ENCODE results near the gene PSMD7.
"Not testable (repeated sequence)": the region's sequence is repeated elsewhere in the genome, so short reads cannot be mapped to it uniquely, and the experiment has no call there.

PSMD7 gene

DNA sequence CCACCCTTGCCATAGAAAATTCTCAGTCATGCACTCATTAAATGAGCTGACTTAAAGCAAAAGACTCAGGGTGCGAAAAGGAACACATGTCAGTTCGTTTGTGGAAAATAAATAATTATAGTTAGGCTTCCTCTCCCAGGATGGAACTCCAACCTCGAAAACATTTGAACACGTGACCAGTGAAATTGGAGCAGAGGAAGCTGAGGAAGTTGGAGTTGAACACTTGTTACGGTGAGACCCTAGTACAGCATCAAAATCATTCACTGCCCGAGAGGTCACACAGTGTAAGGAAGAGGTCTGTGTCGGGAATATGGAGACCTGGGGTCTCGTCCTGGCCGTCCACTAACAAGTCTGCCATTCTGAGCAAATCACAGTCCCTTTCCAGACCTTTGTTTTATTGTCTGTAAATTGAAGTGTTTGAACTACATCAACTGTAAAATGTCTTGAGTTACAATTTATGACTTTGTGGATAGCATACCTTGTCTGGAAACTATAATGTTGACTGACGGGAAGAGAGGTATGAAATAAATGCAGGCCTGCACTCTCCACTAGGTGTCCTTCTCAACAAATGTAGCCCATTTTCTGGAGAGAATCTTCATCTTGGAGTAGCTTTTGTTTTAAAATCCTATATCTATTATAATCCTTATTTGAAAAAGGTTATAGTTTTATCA, 7.7 kb downstream of the PSMD7 start:
- no peak for TF ChIP-seq JUND (IDR thresholded peaks at IDR 0.05; ENCODE audit: low read depth)
- peak in 1 of 2 experiments; percentile 43 for DNase-seq (ENCODE audit: low read depth in 1 of 2, low spot score in 1 of 2)
- in situ Hi-C loops (cut with HindIII; ENCODE audit: low pct_unique_long_range_greater_than_20kb, low sequenced_read_pairs) = no loop called here

- in situ Hi-C loops (cut with HindIII; ENCODE audit: low pct_unique_long_range_greater_than_20kb, low sequenced_read_pairs) = no loop called here
- DNase-seq (ENCODE audit: low read depth in 1 of 2, low spot score in 1 of 2) = no peak
- TF ChIP-seq JUND (IDR thresholded peaks at IDR 0.05; ENCODE audit: low read depth) = no peak
Observed at GRCh38 chr16:74304835-74305176, 8.2 kb downstream of the PSMD7 start.

GRCh38 chr16:74305281-74305680, 8.7 kb downstream of the PSMD7 start:
- in situ Hi-C loops (cut with HindIII; ENCODE audit: low pct_unique_long_range_greater_than_20kb, low sequenced_read_pairs) = no loop called here
- DNase-seq (ENCODE audit: low read depth in 1 of 2, low spot score in 1 of 2) = no peak
- TF ChIP-seq JUND (IDR thresholded peaks at IDR 0.05; ENCODE audit: low read depth) = no peak

DNA sequence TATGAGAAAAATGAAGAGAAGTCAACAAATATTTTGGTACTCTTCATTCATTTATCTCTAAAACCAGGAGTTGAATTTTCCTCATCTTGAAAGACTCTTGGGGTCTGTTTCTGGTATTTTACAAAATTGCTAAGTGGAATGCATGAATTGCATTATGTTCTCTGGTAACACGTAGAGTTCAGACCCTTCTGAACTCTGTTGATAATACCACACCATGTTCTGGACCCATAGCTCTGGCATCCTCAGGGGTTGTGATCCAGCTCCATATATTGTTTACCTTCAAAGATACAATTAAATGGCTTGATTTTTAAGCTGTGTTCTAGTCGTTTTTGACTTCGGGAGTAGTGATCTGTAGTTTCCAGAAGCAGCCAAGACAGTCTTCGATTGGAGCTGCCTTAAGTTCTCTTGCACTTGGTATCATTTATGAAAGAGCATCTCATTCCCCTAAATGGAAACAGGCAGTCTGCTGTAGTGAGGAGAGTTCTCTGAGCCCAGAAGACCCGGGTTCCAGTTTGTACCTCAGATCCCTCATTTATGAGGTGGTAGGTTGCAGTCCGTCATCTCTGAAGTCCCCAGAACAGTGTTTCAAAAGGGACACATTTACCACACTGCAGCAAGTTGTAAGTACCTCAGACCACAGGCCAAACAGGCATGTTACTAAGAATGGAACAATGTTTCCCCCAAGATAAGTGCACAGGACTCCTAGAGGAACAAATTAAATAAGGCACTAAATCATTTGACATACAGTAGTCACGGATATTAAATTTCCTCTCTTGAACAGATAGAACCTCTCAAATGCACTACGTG, 9.6 kb downstream of the PSMD7 start:
- no peak for DNase-seq (ENCODE audit: low read depth in 1 of 2, low spot score in 1 of 2)
- in situ Hi-C loops (cut with HindIII; ENCODE audit: low pct_unique_long_range_greater_than_20kb, low sequenced_read_pairs) = no loop called here
- no peak for TF ChIP-seq JUND (IDR thresholded peaks at IDR 0.05; ENCODE audit: low read depth)

DNA sequence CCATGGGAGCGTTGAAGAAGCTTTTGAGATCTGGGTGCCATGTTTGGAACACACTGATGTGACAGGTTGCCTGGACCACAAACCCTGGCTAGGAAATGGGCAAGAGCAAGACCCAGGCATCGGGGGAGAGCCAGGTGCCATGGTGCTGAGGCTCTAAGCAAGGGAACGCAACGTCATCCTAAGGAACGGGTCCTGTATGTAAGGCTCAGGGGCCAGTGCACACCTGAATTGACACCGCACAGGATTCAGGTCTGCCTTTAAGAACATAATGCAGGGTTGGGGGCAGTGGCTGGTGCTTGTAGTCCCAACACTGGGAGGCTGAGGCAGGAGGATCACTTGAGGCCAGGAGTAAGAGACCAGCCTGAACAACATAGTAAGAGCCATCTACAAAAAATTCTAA, 10.8 kb downstream of the PSMD7 start:
- TF ChIP-seq JUND (IDR thresholded peaks at IDR 0.05; ENCODE audit: low read depth) = no peak
- DNase-seq (ENCODE audit: low read depth in 1 of 2, low spot score in 1 of 2) = no peak
- in situ Hi-C loops (cut with HindIII; ENCODE audit: low pct_unique_long_range_greater_than_20kb, low sequenced_read_pairs) = no loop called here

GRCh38 chr16:74309789-74310781, 13.5 kb downstream of the PSMD7 start:
- in situ Hi-C loops (cut with HindIII; ENCODE audit: low pct_unique_long_range_greater_than_20kb, low sequenced_read_pairs) = no loop called here
- TF ChIP-seq JUND (IDR thresholded peaks at IDR 0.05; ENCODE audit: low read depth) = no peak
- peak; percentile 47 to 73 for DNase-seq (ENCODE audit: low read depth in 1 of 2, low spot score in 1 of 2)

GRCh38 chr16:74315059-74315458, 18.4 kb downstream of the PSMD7 start:
- no peak for TF ChIP-seq JUND (IDR thresholded peaks at IDR 0.05; ENCODE audit: low read depth)
- in situ Hi-C loops (cut with HindIII; ENCODE audit: low pct_unique_long_range_greater_than_20kb, low sequenced_read_pairs) = no loop called here
- peak in 1 of 2 experiments; percentile 45 for DNase-seq (ENCODE audit: low read depth in 1 of 2, low spot score in 1 of 2)

DNA sequence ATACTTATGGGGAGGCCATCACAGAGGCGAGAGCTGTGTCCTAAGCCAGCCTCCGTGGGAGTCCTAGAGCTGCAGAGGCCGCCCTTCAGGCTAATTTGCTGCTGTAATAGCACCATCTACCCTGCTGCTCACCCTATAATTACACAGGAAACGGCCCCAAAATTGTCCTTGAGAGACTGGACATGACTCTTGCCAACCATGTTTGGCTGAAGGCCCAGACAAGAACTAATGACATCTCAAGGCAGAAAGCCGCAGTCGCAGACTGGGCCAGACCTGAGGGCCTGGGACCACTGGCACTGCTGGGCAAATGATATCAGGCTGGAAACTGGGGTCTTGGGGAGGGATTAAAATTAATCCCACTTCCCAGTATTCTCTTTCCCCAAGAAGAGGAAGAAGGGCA, 24.1 kb downstream of the PSMD7 start:
- no peak for DNase-seq (ENCODE audit: low read depth in 1 of 2, low spot score in 1 of 2)
- no peak for TF ChIP-seq JUND (IDR thresholded peaks at IDR 0.05; ENCODE audit: low read depth)
- in situ Hi-C loops (cut with HindIII; ENCODE audit: low pct_unique_long_range_greater_than_20kb, low sequenced_read_pairs) = no loop called here

DNA sequence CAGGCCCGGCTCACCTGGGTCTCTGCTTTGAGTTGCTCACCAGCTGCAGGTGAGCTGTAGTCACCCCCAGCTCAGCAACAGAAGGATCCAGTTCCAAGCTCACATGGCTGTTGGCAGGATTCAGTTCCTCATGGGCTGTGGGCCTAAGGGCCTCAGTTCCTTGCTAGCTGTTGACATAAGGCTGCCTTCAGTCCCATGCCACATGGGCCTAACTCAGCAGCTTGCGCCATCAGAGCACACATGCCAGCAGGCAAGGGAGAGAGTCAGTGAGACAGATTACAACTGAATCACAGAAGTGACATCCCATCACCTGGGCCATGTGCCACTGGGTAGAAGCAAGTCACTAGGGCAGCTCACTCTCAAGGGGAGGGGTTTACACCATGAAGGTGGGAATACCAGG, 24.7 kb downstream of the PSMD7 start:
- in situ Hi-C loops (cut with HindIII; ENCODE audit: low pct_unique_long_range_greater_than_20kb, low sequenced_read_pairs) = no loop called here
- TF ChIP-seq JUND (IDR thresholded peaks at IDR 0.05; ENCODE audit: low read depth) = no peak
- no peak for DNase-seq (ENCODE audit: low read depth in 1 of 2, low spot score in 1 of 2)

GRCh38 chr16:74322301-74322710, 25.7 kb downstream of the PSMD7 start:
- in situ Hi-C loops (cut with HindIII; ENCODE audit: low pct_unique_long_range_greater_than_20kb, low sequenced_read_pairs) = no loop called here
- TF ChIP-seq JUND (IDR thresholded peaks at IDR 0.05; ENCODE audit: low read depth) = no peak
- no peak for DNase-seq (ENCODE audit: low read depth in 1 of 2, low spot score in 1 of 2)

DNA sequence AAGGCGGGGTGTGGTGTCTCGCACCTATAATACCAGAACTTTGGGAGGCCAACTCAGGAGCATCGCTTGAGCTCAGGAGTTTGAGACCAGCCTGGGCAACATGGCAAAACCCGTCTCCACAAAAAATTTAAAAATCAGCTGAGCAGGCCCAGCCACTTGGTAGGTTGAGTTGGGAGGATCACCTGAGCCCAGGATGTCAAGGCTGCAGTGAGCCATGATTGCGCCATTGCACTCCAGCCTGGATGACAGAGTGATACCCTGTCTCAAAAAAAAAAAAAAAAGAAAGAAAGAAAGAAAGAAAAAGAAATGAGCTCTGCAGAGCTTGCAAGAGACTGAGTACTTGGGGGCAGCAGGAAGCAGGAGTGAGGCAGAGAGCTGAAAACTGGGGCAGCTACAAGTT, 28.2 kb downstream of the PSMD7 start:
- in situ Hi-C loops (cut with HindIII; ENCODE audit: low pct_unique_long_range_greater_than_20kb, low sequenced_read_pairs); DNase-seq (ENCODE audit: low read depth in 1 of 2, low spot score in 1 of 2): not testable (repeated sequence)

GRCh38 chr16:74325641-74326040, 29.0 kb downstream of the PSMD7 start:
- in situ Hi-C loops (cut with HindIII; ENCODE audit: low pct_unique_long_range_greater_than_20kb, low sequenced_read_pairs) = no loop called here
- DNase-seq (ENCODE audit: low read depth in 1 of 2, low spot score in 1 of 2) = no peak

DNA sequence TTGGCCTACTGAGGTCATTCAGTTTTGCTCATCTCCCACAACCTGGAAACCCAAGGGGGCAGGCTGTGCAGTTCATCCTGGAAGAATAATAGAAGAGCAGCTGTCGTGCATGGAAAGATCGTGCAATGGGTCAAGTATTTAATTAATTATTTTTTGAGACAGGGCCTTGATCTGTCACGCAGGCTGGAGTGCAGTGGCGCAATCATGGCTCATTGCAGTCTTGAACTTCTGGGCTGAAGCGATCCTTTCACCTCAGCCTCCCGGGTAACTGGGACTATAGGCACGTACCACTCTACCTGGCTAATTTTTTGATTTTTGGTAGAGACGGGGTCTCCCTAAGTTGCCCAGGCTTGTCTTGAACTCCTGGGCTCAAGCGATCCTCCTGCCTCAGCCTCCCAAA, 31.7 kb downstream of the PSMD7 start:
- in situ Hi-C loops (cut with HindIII; ENCODE audit: low pct_unique_long_range_greater_than_20kb, low sequenced_read_pairs); DNase-seq (ENCODE audit: low read depth in 1 of 2, low spot score in 1 of 2): not testable (repeated sequence)

More at GRCh38 chr16:74325641-74326040, 29.0 kb downstream of the PSMD7 start:
- TF ChIP-seq JUND (IDR thresholded peaks at IDR 0.05; ENCODE audit: low read depth) = no peak

- in situ Hi-C loops (cut with HindIII; ENCODE audit: low pct_unique_long_range_greater_than_20kb, low sequenced_read_pairs); DNase-seq (ENCODE audit: low read depth in 1 of 2, low spot score in 1 of 2): not testable (repeated sequence)
Observed at GRCh38 chr16:74332469-74332868, 35.9 kb downstream of the PSMD7 start.

DNA sequence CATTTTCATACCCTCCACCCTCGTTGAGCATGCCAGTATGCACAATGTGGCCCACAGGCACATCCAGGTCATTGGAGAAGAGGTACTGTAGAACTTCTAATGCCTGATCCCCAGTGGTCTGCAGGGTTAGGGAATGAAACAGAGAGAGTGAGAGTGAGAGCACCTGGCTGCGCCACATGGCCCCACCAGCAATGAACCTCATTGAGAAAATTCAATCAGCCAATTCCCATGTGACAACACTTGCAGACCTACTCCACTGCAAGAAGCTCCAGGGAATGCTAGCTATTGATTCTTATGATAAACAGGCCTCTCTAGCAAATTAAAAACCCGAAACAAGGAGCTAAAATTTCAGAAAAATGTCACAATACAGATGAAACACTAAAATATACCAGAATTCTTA, 40.9 kb downstream of the PSMD7 start:
- DNase-seq (ENCODE audit: low read depth in 1 of 2, low spot score in 1 of 2); in situ Hi-C loops (cut with HindIII; ENCODE audit: low pct_unique_long_range_greater_than_20kb, low sequenced_read_pairs): not testable (repeated sequence)

- in situ Hi-C loops (cut with HindIII; ENCODE audit: low pct_unique_long_range_greater_than_20kb, low sequenced_read_pairs); DNase-seq (ENCODE audit: low read depth in 1 of 2, low spot score in 1 of 2): not testable (repeated sequence)
Observed at GRCh38 chr16:74339226-74339625, 42.6 kb downstream of the PSMD7 start.

GRCh38 chr16:74353038-74353437, 56.4 kb downstream of the PSMD7 start:
- in situ Hi-C loops (cut with HindIII; ENCODE audit: low pct_unique_long_range_greater_than_20kb, low sequenced_read_pairs); DNase-seq (ENCODE audit: low read depth in 1 of 2, low spot score in 1 of 2): not testable (repeated sequence)

Measured in T47D (cell line).